HepG2 (cell line): ENCODE measurements around the gene CHST3. TPM values are rescaled to one million over a fixed set of nuclear protein-coding genes. Genes with fewer than 3 reads are reported as not detected.

Experiments
- ARID3A ChIP-seq: IDR thresholded peaks from 2 replicates; pipeline ENCODE4 v1.6.1; 2012; ENCODE audit warnings: low read depth, low read length, improper control_type of control experiment
- CHD4 ChIP-seq: fragments of 200-600 bp; sonication (generic); IDR thresholded peaks from 2 replicates; pipeline ENCODE4 v1.7.0; 2017; ENCODE audit warnings: mild to moderate bottlenecking, low read length, borderline replicate concordance
- GABPB1 ChIP-seq: IDR thresholded peaks from 2 replicates; pipeline ENCODE4 v1.6.1; 2016; ENCODE audit warnings: mild to moderate bottlenecking, missing genetic modification reagents, moderate library complexity, missing compliant biosample characterization
- HMG20A ChIP-seq: IDR thresholded peaks from 2 replicates; pipeline ENCODE4 v1.6.1; 2016; ENCODE audit warnings: borderline replicate concordance
- MBD4 ChIP-seq: IDR thresholded peaks from 2 replicates; pipeline ENCODE4 v1.6.1; 2012; ENCODE audit warnings: low read length, inconsistent platforms, borderline replicate concordance
- MTA3 ChIP-seq: sonication (generic); formaldehyde crosslinking; IDR thresholded peaks from 2 replicates; pipeline ENCODE4 v1.4.0; 2020; ENCODE audit warnings: missing genetic modification reagents
- MYC ChIP-seq: sonication (generic); formaldehyde crosslinking; IDR thresholded peaks from 2 replicates; pipeline ENCODE4 v1.9.0; 2021; ENCODE audit warnings: missing genetic modification reagents, borderline replicate concordance
- MYPOP ChIP-seq: sonication (generic); formaldehyde crosslinking; IDR thresholded peaks from 2 replicates; pipeline ENCODE4 v1.8.1; 2023; ENCODE audit warnings: mild to moderate bottlenecking, moderate library complexity, missing genetic modification reagents
- NR3C1 ChIP-seq: sonication (generic); formaldehyde crosslinking; IDR thresholded peaks from 2 replicates; pipeline ENCODE4 v1.4.0; 2020; ENCODE audit warnings: missing genetic modification reagents
- PRPF4 ChIP-seq: fragments of 200-400 bp; formaldehyde crosslinking; IDR thresholded peaks from 2 replicates; pipeline ENCODE4 v1.6.1; 2016; ENCODE audit warnings: low read length, low read depth; ENCODE audit not compliant: poor library complexity, severe bottlenecking
- RBFOX2 ChIP-seq: fragments of 200-400 bp; formaldehyde crosslinking; IDR thresholded peaks from 2 replicates; pipeline ENCODE4 v1.6.1; 2017; ENCODE audit warnings: low read depth, mild to moderate bottlenecking, low read length
- SMYD3 ChIP-seq: sonication (generic); formaldehyde crosslinking; IDR thresholded peaks from 2 replicates; pipeline ENCODE4 v1.8.1; 2023; ENCODE audit warnings: mild to moderate bottlenecking, missing genetic modification reagents
- SRSF1 ChIP-seq: fragments of 200-400 bp; formaldehyde crosslinking; optimal IDR thresholded peaks from 2 replicates; pipeline ENCODE3; 2017; ENCODE audit warnings: mild to moderate bottlenecking, low read depth, low read length, moderate library complexity
- SRY ChIP-seq: sonication (generic); formaldehyde crosslinking; IDR thresholded peaks from 2 replicates; pipeline ENCODE4 v1.8.0; 2022; ENCODE audit warnings: mild to moderate bottlenecking, missing genetic modification reagents
- TOE1 ChIP-seq: sonication (generic); formaldehyde crosslinking; IDR thresholded peaks from 2 replicates; pipeline ENCODE4 v1.4.0; 2020; ENCODE audit warnings: mild to moderate bottlenecking, missing genetic modification reagents
- ZNF180 ChIP-seq: sonication (generic); formaldehyde crosslinking; IDR thresholded peaks from 2 replicates; pipeline ENCODE4 v1.4.0; 2020; ENCODE audit warnings: low read depth, missing genetic modification reagents, borderline replicate concordance
- ZNF264 ChIP-seq: sonication (generic); formaldehyde crosslinking; IDR thresholded peaks from 2 replicates; pipeline ENCODE4 v1.4.0; 2020; ENCODE audit warnings: missing genetic modification reagents
- ZNF513 ChIP-seq: sonication (generic); formaldehyde crosslinking; conservative IDR thresholded peaks from 2 replicates; pipeline ENCODE4 v1.5.0; 2020; ENCODE audit warnings: missing genetic modification reagents
- ZNF530 ChIP-seq: sonication (generic); formaldehyde crosslinking; IDR thresholded peaks from 2 replicates; pipeline ENCODE4 v1.5.0; 2020; ENCODE audit warnings: low read depth, mild to moderate bottlenecking, missing genetic modification reagents
- ZNF839 ChIP-seq: sonication (generic); formaldehyde crosslinking; IDR thresholded peaks from 2 replicates; pipeline ENCODE4 v1.4.0; 2020; ENCODE audit warnings: missing genetic modification reagents, mild to moderate bottlenecking, borderline replicate concordance
- ZNF850 ChIP-seq: sonication (generic); formaldehyde crosslinking; conservative IDR thresholded peaks from 2 replicates; pipeline ENCODE4 v1.9.0; 2021; ENCODE audit warnings: mild to moderate bottlenecking, missing genetic modification reagents
- ZNF879 ChIP-seq: sonication (generic); formaldehyde crosslinking; IDR thresholded peaks from 2 replicates; pipeline ENCODE4 v1.8.1; 2023; ENCODE audit warnings: missing genetic modification reagents
- ZSCAN29 ChIP-seq: sonication (generic); formaldehyde crosslinking; conservative IDR thresholded peaks from 2 replicates; pipeline ENCODE4 v1.4.0; 2020; ENCODE audit warnings: mild to moderate bottlenecking, missing genetic modification reagents
- ZUFSP ChIP-seq: sonication (generic); formaldehyde crosslinking; IDR thresholded peaks from 2 replicates; pipeline ENCODE4 v1.9.0; 2021; ENCODE audit warnings: missing genetic modification reagents, mild to moderate bottlenecking, borderline replicate concordance
- polyA plus RNA-seq, 8 experiments: library from polyadenylated mRNA; depleted of rRNA in 3 of 8; stranded (reverse) in 7 of 8; unstranded in 1 of 8; fragments of >200 nt; fragmentation: Illumina TruSeq in 4 of 8; extraction: Trizol in 4 of 8; gene quantifications; 2 replicates each; pipeline versions ENCODE4 v1.2.1 to v1.2.3, GENCODE V29; 2011 to 2016; ENCODE audit warnings: low read depth in 4 of 8, missing spikeins in 1 of 8, mixed read lengths in 1 of 8; ENCODE audit not compliant: insufficient read depth in 1 of 8
- total RNA-seq, 5 experiments: library from RNA; depleted of rRNA; stranded (reverse); fragments of >200 nt; fragmentation: Illumina TruSeq; extraction: Trizol; gene quantifications; 2 replicates each; pipeline ENCODE4 v1.2.3, GENCODE V29; 2016; ENCODE audit warnings: low read depth in 1 of 5

Gene CHST3
- total and polyA plus RNA-seq, 2 of the 13 experiments (the other 11 are each of a cell fraction or from before 2014, with no cell fraction given): 7.2 to 18.7 TPM

- TF ChIP-seq MYC (peak; percentile 71; the same call in 1 of the 2 replicates), SRY (no peak), ZNF879 (CRISPR knock-in tag) (peak; percentile 30; the same call in 1 of the 2 replicates), ZSCAN29 (CRISPR knock-in tag) (peak; percentile 46; the same call in 1 of the 2 replicates), SRSF1 (no peak), MBD4 (no peak), MTA3 (CRISPR knock-in tag) (no peak), ZNF513 (no peak), ZNF264 (peak; percentile 31; the same call in 1 of the 2 replicates), ZNF180 (CRISPR knock-in tag) (no peak), ARID3A (no peak), ZNF839 (CRISPR knock-in tag) (no peak), ZNF530 (CRISPR knock-in tag) (no peak), SMYD3 (CRISPR knock-in tag) (no peak), HMG20A (CRISPR knock-in tag) (no peak), ZUFSP (CRISPR knock-in tag) (no peak), PRPF4 (no peak), TOE1 (CRISPR knock-in tag) (no peak), GABPB1 (CRISPR knock-in tag) (0 out of 2 replicates have a peak, but pooled peaks have one; percentile 18), MYPOP (CRISPR knock-in tag) (no peak), RBFOX2 (peak; percentile 7; the same call in 1 of the 2 replicates), CHD4 (no peak), ZNF850 (CRISPR knock-in tag) (no peak), NR3C1 (CRISPR knock-in tag) (no peak)
These were observed 734 bp downstream of the CHST3 start (continued) for GRCh38 chr10:71964743-71965515.
